ENCODE results near the gene UAP1L1.

The UAP1L1 gene

GRCh38 chr9:137051145-137051724 is 26.1 kb upstream of the UAP1L1 start:
- Histone ChIP-seq H4K20me1 (ENCODE audit: low read depth, low read length) (no peaks in the 10 kb centered on the region), H3K79me2 (ENCODE audit: insufficient read depth, low read length) (no peaks in the 10 kb centered on the region), H3K9ac (ENCODE audit: low read length) (no peak overlapping the region), H3K27me3 (ENCODE audit: low read length) (no peaks in the 10 kb centered on the region), H2AFZ (ENCODE audit: low read depth, low read length, severe bottlenecking) (no peak overlapping the region), H3K4me3 (ENCODE audit: insufficient read depth, low read length, poor library complexity, severe bottlenecking) (no peak overlapping the region), H3K9me3 (ENCODE audit: insufficient read depth, low read length) (no peaks in the 10 kb centered on the region), H3K27ac (ENCODE audit: low read depth, low read length) (no peak overlapping the region), H3K9me2 (replicated peaks; ENCODE audit: insufficient read depth, low read length) (no peaks in the 10 kb centered on the region), H3K36me3 (ENCODE audit: low read length) (no peaks in the 10 kb centered on the region), H3F3A (ENCODE audit: insufficient read depth) (no peaks in the 10 kb centered on the region), H3K4me2 (ENCODE audit: low read depth, low read length, poor library complexity, severe bottlenecking) (no peak overlapping the region)
- TF ChIP-seq CTCF (IDR thresholded peaks at IDR 0.05; ENCODE audit: insufficient read depth, low read length, poor library complexity, severe bottlenecking) (no peak), EZH2phosphoT487 (conservative IDR thresholded peaks at IDR 0.05; ENCODE audit: low read length) (no peak)

DNA sequence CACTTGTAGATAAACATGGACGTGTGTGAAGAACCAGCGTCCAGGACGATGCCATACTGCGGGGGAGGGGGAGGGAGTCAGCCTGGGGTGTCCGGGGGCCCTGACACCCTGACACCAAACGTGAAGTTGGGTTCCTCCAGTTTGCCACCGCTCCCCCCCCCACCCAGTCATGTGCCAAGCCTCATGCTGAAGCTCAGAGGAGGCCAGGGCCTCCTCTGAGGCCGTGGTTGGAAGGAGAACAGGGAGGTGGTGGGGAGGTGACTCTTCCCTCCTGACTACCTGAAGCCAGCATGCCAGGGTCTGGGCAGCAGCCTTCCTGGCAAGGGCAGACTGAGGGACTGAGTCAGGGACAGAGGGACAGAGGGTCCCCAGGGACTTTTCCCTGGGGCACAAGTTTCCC is 25.0 kb upstream of the UAP1L1 start:
- Histone ChIP-seq H3K27me3 (ENCODE audit: low read length) (no peaks in the 10 kb centered on the region), H3K9me3 (ENCODE audit: insufficient read depth, low read length) (no peaks in the 10 kb centered on the region), H4K20me1 (ENCODE audit: low read depth, low read length) (no peaks in the 10 kb centered on the region), H3K4me3 (ENCODE audit: insufficient read depth, low read length, poor library complexity, severe bottlenecking) (no peak overlapping the region), H3F3A (ENCODE audit: insufficient read depth) (no peaks in the 10 kb centered on the region), H3K4me2 (ENCODE audit: low read depth, low read length, poor library complexity, severe bottlenecking) (no peak overlapping the region), H2AFZ (ENCODE audit: low read depth, low read length, severe bottlenecking) (no peak overlapping the region), H3K36me3 (ENCODE audit: low read length) (no peaks in the 10 kb centered on the region), H3K27ac (ENCODE audit: low read depth, low read length) (no peak overlapping the region), H3K9me2 (replicated peaks; ENCODE audit: insufficient read depth, low read length) (no peaks in the 10 kb centered on the region), H3K9ac (ENCODE audit: low read length) (no peak overlapping the region), H3K79me2 (ENCODE audit: insufficient read depth, low read length) (no peaks in the 10 kb centered on the region)
- TF ChIP-seq CTCF (IDR thresholded peaks at IDR 0.05; ENCODE audit: insufficient read depth, low read length, poor library complexity, severe bottlenecking) = no peak
- no peak for TF ChIP-seq EZH2phosphoT487 (conservative IDR thresholded peaks at IDR 0.05; ENCODE audit: low read length)

DNA sequence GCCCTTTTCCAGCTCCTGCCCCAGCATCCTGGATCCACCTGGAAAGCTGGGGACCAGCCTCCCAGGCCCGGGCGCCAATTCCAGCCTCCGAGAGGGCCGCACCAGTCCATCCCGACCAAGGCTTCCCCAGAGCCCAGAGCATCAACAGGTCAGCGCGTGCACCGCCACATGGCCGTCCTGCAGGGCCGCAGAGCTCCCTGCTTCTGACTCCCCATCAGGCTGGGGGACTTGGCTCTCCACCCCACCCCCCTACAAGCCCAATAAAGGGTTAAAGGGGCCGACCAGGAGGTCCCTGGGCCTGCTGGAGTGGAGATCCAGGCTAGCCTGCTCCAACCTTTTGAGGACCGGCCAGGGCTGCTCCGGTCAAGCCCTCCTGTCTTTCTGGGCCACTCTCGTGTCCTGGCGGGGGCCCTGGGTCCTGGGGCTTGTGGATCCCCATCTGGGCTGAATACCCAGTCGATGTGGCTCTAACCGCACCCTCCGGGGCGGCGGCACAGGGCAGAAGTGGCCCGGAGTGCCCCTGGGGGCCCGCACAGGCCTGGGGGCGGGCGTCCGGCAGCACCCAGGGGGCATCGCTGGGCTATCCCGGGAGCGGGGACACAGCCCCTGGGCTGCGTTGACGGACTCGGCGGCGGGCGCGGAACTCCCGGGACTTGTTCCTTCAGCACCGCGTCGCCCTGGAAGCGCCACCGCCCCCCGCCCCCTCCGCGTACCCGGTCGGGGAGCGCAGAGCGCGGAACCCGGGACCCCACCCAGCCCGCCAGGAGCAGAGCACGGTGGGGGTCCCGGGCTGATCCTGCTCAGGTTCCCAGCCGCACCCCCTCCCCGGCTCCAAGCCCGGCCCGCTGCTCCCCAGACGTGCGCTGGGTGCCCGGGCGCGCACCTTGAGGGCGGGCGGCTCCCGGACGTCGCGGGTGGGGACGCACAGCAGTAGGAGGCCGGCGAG is 24.0 kb upstream of the UAP1L1 start:
- Histone ChIP-seq H4K20me1 (ENCODE audit: low read depth, low read length) (no peaks in the 10 kb centered on the region), H3K4me3 (ENCODE audit: insufficient read depth, low read length, poor library complexity, severe bottlenecking) (no peak overlapping the region), H3K36me3 (ENCODE audit: low read length) (no peaks in the 10 kb centered on the region), H3K4me2 (ENCODE audit: low read depth, low read length, poor library complexity, severe bottlenecking) (no peak overlapping the region), H3K9me3 (ENCODE audit: insufficient read depth, low read length) (no peaks in the 10 kb centered on the region), H3K9ac (ENCODE audit: low read length) (no peak overlapping the region), H3K9me2 (replicated peaks; ENCODE audit: insufficient read depth, low read length) (no peaks in the 10 kb centered on the region), H3K27me3 (ENCODE audit: low read length) (no peaks in the 10 kb centered on the region), H2AFZ (ENCODE audit: low read depth, low read length, severe bottlenecking) (no peak overlapping the region), H3K79me2 (ENCODE audit: insufficient read depth, low read length) (no peaks in the 10 kb centered on the region), H3K27ac (ENCODE audit: low read depth, low read length) (no peak overlapping the region), H3F3A (ENCODE audit: insufficient read depth) (no peaks in the 10 kb centered on the region)
- TF ChIP-seq EZH2phosphoT487 (conservative IDR thresholded peaks at IDR 0.05; ENCODE audit: low read length) (no peak), CTCF (IDR thresholded peaks at IDR 0.05; ENCODE audit: insufficient read depth, low read length, poor library complexity, severe bottlenecking) (no peak)

Measured in SU-DHL-6 (cell line).